Measurements from ENCODE around the gene TSPAN14. TPM values are rescaled to one million over a fixed set of nuclear protein-coding genes. Genes with fewer than 3 reads are reported as not detected.

The TSPAN14 gene, protein sequence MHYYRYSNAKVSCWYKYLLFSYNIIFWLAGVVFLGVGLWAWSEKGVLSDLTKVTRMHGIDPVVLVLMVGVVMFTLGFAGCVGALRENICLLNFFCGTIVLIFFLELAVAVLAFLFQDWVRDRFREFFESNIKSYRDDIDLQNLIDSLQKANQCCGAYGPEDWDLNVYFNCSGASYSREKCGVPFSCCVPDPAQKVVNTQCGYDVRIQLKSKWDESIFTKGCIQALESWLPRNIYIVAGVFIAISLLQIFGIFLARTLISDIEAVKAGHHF
- 19.2 and 23.9 TPM in 2 replicates for total RNA-seq

DNA sequence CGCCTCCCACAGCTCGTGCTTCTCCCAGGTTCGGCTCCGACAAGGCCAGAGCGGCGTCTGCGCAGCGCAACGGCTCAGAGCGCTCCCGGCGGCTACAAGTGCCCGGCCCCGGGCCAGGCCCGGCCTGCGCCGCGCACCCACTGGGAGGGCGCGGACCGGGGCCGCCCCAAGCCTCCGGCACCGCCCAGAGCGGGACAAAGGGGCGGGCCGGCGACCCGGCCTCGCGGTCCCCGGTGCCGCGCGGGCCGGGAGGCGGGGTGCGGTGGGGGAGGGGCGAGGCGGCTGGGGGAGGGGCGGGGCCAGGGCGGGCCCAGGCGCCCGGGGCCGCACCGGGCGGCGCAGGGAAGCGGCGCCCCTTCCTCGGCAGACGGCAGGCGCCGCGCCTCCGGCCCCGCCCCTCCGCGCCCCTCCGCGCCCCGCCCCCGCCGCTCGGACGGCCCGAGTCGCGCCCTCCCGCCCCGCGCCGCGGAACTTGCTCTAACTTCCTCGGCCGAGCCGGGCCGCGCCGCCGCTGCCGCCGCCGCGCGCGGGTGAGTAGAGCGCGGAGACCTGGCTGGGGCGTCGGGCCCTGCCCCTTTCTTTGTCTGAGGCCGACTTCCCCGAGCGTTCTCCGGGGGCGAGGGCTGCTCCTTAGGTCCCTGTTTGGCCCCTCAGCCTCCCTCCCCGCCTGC lies at the start of gene TSPAN14:
TSS of gene TSPAN14 (plus strand) at position 469 of the 671 bp plus-strand sequence. CDS start 34,924 bp downstream, outside the sequence.
- Histone ChIP-seq H3K4me3 (ENCODE audit: insufficient read depth, low read length) (peak within 1 kb of the TSS; percentile 81), H3K27me3 (ENCODE audit: insufficient read depth, low read length) (no peaks in the 10 kb centered on the region)
- no peak for TF ChIP-seq CTCF (IDR thresholded peaks at IDR 0.05; ENCODE audit: extremely low read depth, low read depth, low read length)

GRCh38 chr10:80405035-80405434 lies 49.1 kb upstream of the TSPAN14 start:
- Histone ChIP-seq H3K36me3 (ENCODE audit: insufficient read depth, low read length) (no peaks in the 10 kb centered on the region), H3K27me3 (ENCODE audit: insufficient read depth, low read length) (peaks cover 25% of the 10 kb centered on the region), H3K9me3 (ENCODE audit: low read depth, low read length) (no peaks in the 10 kb centered on the region), H3K79me2 (ENCODE audit: insufficient read depth, low read length) (no peaks in the 10 kb centered on the region), H3K4me2 (ENCODE audit: insufficient read depth, low read length) (no peak overlapping the region), H4K20me1 (ENCODE audit: insufficient read depth, low read length) (no peaks in the 10 kb centered on the region), H3K27ac (ENCODE audit: low read depth, low read length) (no peak overlapping the region), H3K4me1 (ENCODE audit: insufficient read depth, low read length) (no peaks in the 10 kb centered on the region), H2AFZ (ENCODE audit: low read length) (no peak overlapping the region), H3K4me3 (ENCODE audit: insufficient read depth, low read length) (no peak overlapping the region)
- DNase-seq (ENCODE audit: insufficient read length, low spot score, missing footprints) = no peak
- TF ChIP-seq CTCF (IDR thresholded peaks at IDR 0.05; ENCODE audit: extremely low read depth, low read depth, low read length) = no peak

More for the DNA sequence above, at the start of gene TSPAN14:
- Histone ChIP-seq H3K9me3 (ENCODE audit: low read depth, low read length) (no peaks in the 10 kb centered on the region), H3K36me3 (ENCODE audit: insufficient read depth, low read length) (no peaks in the 10 kb centered on the region), H3K79me2 (ENCODE audit: insufficient read depth, low read length) (peaks cover 40% of the 10 kb centered on the region), H2AFZ (ENCODE audit: low read length) (peak within 1 kb of the TSS; percentile 77), H4K20me1 (ENCODE audit: insufficient read depth, low read length) (peaks cover 22% of the 10 kb centered on the region), H3K4me1 (ENCODE audit: insufficient read depth, low read length) (peaks cover 14% of the 10 kb centered on the region), H3K27ac (ENCODE audit: low read depth, low read length) (peak within 1 kb of the TSS; percentile 37), H3K4me2 (ENCODE audit: insufficient read depth, low read length) (peak within 1 kb of the TSS; percentile 85)
- DNase-seq (ENCODE audit: insufficient read length, low spot score, missing footprints) = peak; percentile 98

DNA sequence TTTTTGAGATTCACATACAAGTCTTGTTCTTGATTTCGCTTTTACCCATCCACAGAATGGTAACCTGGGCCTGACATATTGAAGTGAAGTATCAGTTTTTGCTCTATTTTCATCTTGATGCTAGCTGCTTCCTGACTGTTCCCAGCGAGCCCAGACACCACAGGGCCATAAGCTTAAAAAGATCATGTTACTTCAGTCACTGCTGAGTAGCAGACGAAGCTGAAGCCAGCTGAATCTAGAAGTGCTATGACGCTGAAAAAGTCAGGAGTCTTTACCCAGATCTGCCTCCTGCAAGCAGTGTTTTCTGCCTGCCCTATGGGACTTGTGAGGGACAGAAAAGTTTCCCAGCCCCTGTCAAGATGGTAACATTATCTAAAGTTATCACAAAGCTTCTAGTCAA lies 48.5 kb upstream of the TSPAN14 start:
- Histone ChIP-seq H3K36me3 (ENCODE audit: insufficient read depth, low read length) (no peaks in the 10 kb centered on the region), H3K4me3 (ENCODE audit: insufficient read depth, low read length) (no peak overlapping the region), H3K4me1 (ENCODE audit: insufficient read depth, low read length) (no peaks in the 10 kb centered on the region), H3K4me2 (ENCODE audit: insufficient read depth, low read length) (no peak overlapping the region), H4K20me1 (ENCODE audit: insufficient read depth, low read length) (no peaks in the 10 kb centered on the region), H3K27me3 (ENCODE audit: insufficient read depth, low read length) (peaks cover 28% of the 10 kb centered on the region), H2AFZ (ENCODE audit: low read length) (no peak overlapping the region), H3K9me3 (ENCODE audit: low read depth, low read length) (no peaks in the 10 kb centered on the region), H3K27ac (ENCODE audit: low read depth, low read length) (no peak overlapping the region), H3K79me2 (ENCODE audit: insufficient read depth, low read length) (no peaks in the 10 kb centered on the region)
- TF ChIP-seq CTCF (IDR thresholded peaks at IDR 0.05; ENCODE audit: extremely low read depth, low read depth, low read length) = no peak
- no peak for DNase-seq (ENCODE audit: insufficient read length, low spot score, missing footprints)

- no peak overlapping the region for H2AFZ ChIP-seq (ENCODE audit: low read length)
- H4K20me1 ChIP-seq (ENCODE audit: insufficient read depth, low read length) = no peaks in the 10 kb centered on the region
- H3K27me3 ChIP-seq (ENCODE audit: insufficient read depth, low read length) = peaks cover 28% of the 10 kb centered on the region
- H3K4me1 ChIP-seq (ENCODE audit: insufficient read depth, low read length) = no peaks in the 10 kb centered on the region
- no peaks in the 10 kb centered on the region for H3K36me3 ChIP-seq (ENCODE audit: insufficient read depth, low read length)
- no peak overlapping the region for H3K4me2 ChIP-seq (ENCODE audit: insufficient read depth, low read length)
- no peak for TF ChIP-seq CTCF (IDR thresholded peaks at IDR 0.05; ENCODE audit: extremely low read depth, low read depth, low read length)
- H3K27ac ChIP-seq (ENCODE audit: low read depth, low read length) = no peak overlapping the region
- H3K9me3 ChIP-seq (ENCODE audit: low read depth, low read length) = no peaks in the 10 kb centered on the region
- DNase-seq (ENCODE audit: insufficient read length, low spot score, missing footprints) = no peak
- no peak overlapping the region for H3K4me3 ChIP-seq (ENCODE audit: insufficient read depth, low read length)
- no peaks in the 10 kb centered on the region for H3K79me2 ChIP-seq (ENCODE audit: insufficient read depth, low read length)
These were observed 47.9 kb upstream of the TSPAN14 start for GRCh38 chr10:80406204-80406603.

All from osteoblast (primary cell).